K562 (cell line): Measurements from ENCODE around the gene SOWAHA. TPM values are rescaled to one million over a fixed set of nuclear protein-coding genes. Genes with fewer than 3 reads are reported as not detected.
A peak's percentile ranks its signal among the peaks of the same experiment; 100 is the strongest.

Experiments used
- ATAC-seq: fragments of 200-7000 bp; cut with Tn5 transposase; 3 replicates; pipeline ENCODE4 v1.9.1; 2020; ENCODE audit warnings: moderate library complexity
- BruUV-seq: library from RNA; stranded (reverse); fragments of 400-500 nt; replicated peaks from 2 replicates; lab custom pipeline; 2021; lab: Mats Ljungman, UMichigan
- CTCF ChIA-PET: fragments of 300-600 bp; formaldehyde crosslinking; extraction: SDS; loops from one replicate; lab custom pipeline; 2021; ENCODE audit warnings: low intra/inter-chr PET ratio; lab: Yijun Ruan, JAX
- POLR2A ChIA-PET: fragments of 300-600, 350-650 bp; sonication (Branson Sonifier 250); formaldehyde crosslinking; extraction: SDS; loops from one replicate; lab custom pipeline; 2021; ENCODE audit warnings: antibody characterized with exemption, inconsistent platforms; lab: Yijun Ruan, JAX
- DNase-seq, 4 experiments: peaks; one replicate each; pipeline versions ENCODE4 v3.0.0 to v3.0.0-alpha.2; 2011 to 2018; ENCODE audit warnings: low spot score in 3 of 4, mixed read lengths in 3 of 4; ENCODE audit errors: extremely low read depth in 1 of 4
- FAIRE-seq: peaks from 2 replicates; lab custom pipeline; 2011; peaks lifted over from hg19 to GRCh38; lab: Jason Lieb, UNC
- H2AFZ ChIP-seq: 2 replicates; pipeline ENCODE4 v1.6.0; 2011; ENCODE audit warnings: low read depth, low read length, control low read depth, inconsistent platforms
- H3K27ac ChIP-seq: fragments of 200-600 bp; 3 replicates; pipeline ENCODE4 v1.8.0; 2011; ENCODE audit warnings: low read depth, mild to moderate bottlenecking, control low read depth, inconsistent platforms, low read length, moderate library complexity, mixed read lengths; ENCODE audit errors: extremely low read depth
- H3K27me3 ChIP-seq, 2 experiments: fragments of 300-600 bp in 1 of 2; 2 replicates in 1 of 2; 3 replicates in 1 of 2; pipeline versions ENCODE4 v1.6.0 to v1.8.0; 2011; ENCODE audit warnings: inconsistent platforms in 2 of 2, low read length in 2 of 2, mild to moderate bottlenecking in 1 of 2, mixed read lengths in 1 of 2, moderate library complexity in 1 of 2; ENCODE audit not compliant: control insufficient read depth in 2 of 2, insufficient read depth in 2 of 2
- H3K36me3 ChIP-seq: fragments of 300-600 bp; 3 replicates; pipeline ENCODE4 v1.8.0; 2011; ENCODE audit warnings: mild to moderate bottlenecking, low read length, inconsistent platforms; ENCODE audit not compliant: control insufficient read depth, insufficient read depth
- H3K4me1 ChIP-seq, 2 experiments: fragments of 200-600 bp in 1 of 2; replicated peaks in 1 of 2; 2 replicates in 1 of 2; 3 replicates in 1 of 2; pipeline versions ENCODE4 v1.5.1 to v1.8.0; 2011; ENCODE audit warnings: inconsistent platforms in 2 of 2, low read length in 2 of 2, mild to moderate bottlenecking in 1 of 2, mixed read lengths in 1 of 2, moderate library complexity in 1 of 2; ENCODE audit not compliant: control insufficient read depth in 2 of 2, insufficient read depth in 2 of 2
- H3K4me2 ChIP-seq: 2 replicates; pipeline ENCODE4 v1.6.1; 2011; ENCODE audit warnings: low read length, control low read depth, inconsistent platforms, mixed read lengths; ENCODE audit not compliant: insufficient read depth
- H3K4me3 ChIP-seq: fragments of 200-600 bp; sonication (generic), shearing (Covaris generic); 2 replicates; pipeline ENCODE4 v1.5.1; 2016; ENCODE audit warnings: control low read depth, inconsistent platforms
- H3K79me2 ChIP-seq: fragments of 200-600 bp; 3 replicates; pipeline ENCODE4 v1.8.0; 2011; ENCODE audit warnings: low read length, inconsistent platforms; ENCODE audit not compliant: control insufficient read depth, insufficient read depth
- H3K9ac ChIP-seq, 2 experiments: 2 replicates each; pipeline versions ENCODE4 v1.6.0 to v1.6.1; 2011; ENCODE audit warnings: low read depth in 2 of 2, low read length in 2 of 2, control low read depth in 1 of 2, inconsistent platforms in 1 of 2, mild to moderate bottlenecking in 1 of 2, mixed read lengths in 1 of 2; ENCODE audit not compliant: insufficient read depth in 1 of 2
- H3K9me1 ChIP-seq: one replicate; pipeline ENCODE4 v1.6.0; 2011; ENCODE audit warnings: inconsistent platforms, mild to moderate bottlenecking, low read length, moderate library complexity; ENCODE audit not compliant: control insufficient read depth, insufficient read depth
- H3K9me3 ChIP-seq: replicated peaks from 2 replicates; pipeline ENCODE4 v1.5.1; 2011; ENCODE audit warnings: low read depth, low read length, inconsistent platforms; ENCODE audit not compliant: control insufficient read depth, insufficient read depth
- H4K20me1 ChIP-seq: replicated peaks from 2 replicates; pipeline ENCODE4 v1.6.1; 2011; ENCODE audit warnings: low read length, inconsistent platforms, mixed read lengths; ENCODE audit not compliant: control insufficient read depth, insufficient read depth
- MAFF ChIP-seq: IDR thresholded peaks from 2 replicates; pipeline ENCODE4 v1.6.1; 2012; ENCODE audit warnings: low read length, improper control_type of control experiment
- MEIS2 ChIP-seq: fragments of 450-650 bp; IDR thresholded peaks from 2 replicates; pipeline ENCODE4 v1.6.1; 2014; ENCODE audit warnings: mild to moderate bottlenecking; ENCODE audit not compliant: partially characterized antibody
- MTF1 ChIP-seq: fragments of 250-450 bp; sonication (Bioruptor Pico); IDR thresholded peaks from 2 replicates; pipeline ENCODE4 v1.9.0; 2021; ENCODE audit warnings: moderate library complexity, mild to moderate bottlenecking, inconsistent platforms, borderline replicate concordance
- NR1H2 ChIP-seq: sonication (generic); formaldehyde crosslinking; IDR thresholded peaks from 2 replicates; pipeline ENCODE4 v1.4.0; 2020; ENCODE audit warnings: mild to moderate bottlenecking, missing genetic modification reagents
- RAD21 ChIP-seq, 2 experiments: fragments of 250-450 bp in 1 of 2; fragments of 450-650 bp in 1 of 2; sonication (Bioruptor Pico) in 1 of 2; formaldehyde crosslinking in 1 of 2; IDR thresholded peaks in 1 of 2; conservative IDR thresholded peaks in 1 of 2; 2 replicates each; pipeline versions ENCODE4 v1.4.0 to v1.8.0; 2020 to 2022; ENCODE audit warnings: mild to moderate bottlenecking in 2 of 2, moderate library complexity in 1 of 2
- SAFB ChIP-seq: fragments of 200-400 bp; formaldehyde crosslinking; IDR thresholded peaks from 2 replicates; pipeline ENCODE4 v1.6.1; 2017; ENCODE audit warnings: low read depth, low read length, borderline replicate concordance
- WGBS: fragments of 100-300 bp; shearing (Covaris generic); methylation state at CpG from one replicate; pipeline ENCODE4 v1.1.6; 2016; ENCODE audit warnings: low coverage, mixed read lengths; ENCODE audit not compliant: insufficient coverage; ENCODE audit errors: missing lambda C conversion rate; 5-methylcytosine and 5-hydroxymethylcytosine counted together
- in situ Hi-C: fragments of 300-500 bp; cut with MboI; formaldehyde crosslinking; loops from 4 replicates; pipeline ENCODE4 v1.15.0; 2018; ENCODE audit warnings: inconsistent platforms, mixed read lengths
- intact Hi-C: fragments of 100-400 bp; cut with micrococcal nuclease; formaldehyde crosslinking; loops from 2 replicates; pipeline ENCODE4 v1.14.2; 2022
- polyA plus RNA-seq, 8 experiments: library from polyadenylated mRNA; depleted of rRNA in 4 of 8; stranded (reverse) in 5 of 8; unstranded in 3 of 8; fragments of >200 nt; fragmentation: Nextera tagmentation in 2 of 8; fragmentation: Illumina TruSeq in 1 of 8; extraction: Ambion mirVana in 2 of 8; extraction: Trizol in 1 of 8; gene quantifications; 2 replicates each; pipeline versions ENCODE4 v1.2.1 to v1.2.3, GENCODE V29; 2011 to 2014; ENCODE audit warnings: inconsistent platforms in 1 of 8, missing spikeins in 1 of 8
- total RNA-seq, 7 experiments: library from RNA; depleted of rRNA in 6 of 7; stranded (reverse); fragments of >200 nt in 6 of 7; fragmentation: Illumina TruSeq in 2 of 7; extraction: Trizol in 2 of 7; gene quantifications; 2 replicates each; pipeline versions ENCODE4 v1.2.1 to v1.2.3, GENCODE V29; 2011 to 2021; ENCODE audit warnings: low replicate concordance in 1 of 7
- TF ChIP-seq, protein P1 (sequence below), 2 experiments: fragments of 450-650 bp; formaldehyde crosslinking in 1 of 2; IDR thresholded peaks; 2 replicates each; pipeline versions ENCODE4 v1.4.0 to v1.6.1; 2014 to 2020; ENCODE audit warnings: mild to moderate bottlenecking in 2 of 2, borderline replicate concordance in 1 of 2, low read depth in 1 of 2
- TF ChIP-seq, protein P2 (sequence below): fragments of 450-650 bp; IDR thresholded peaks from 2 replicates; pipeline ENCODE4 v1.6.1; 2016
- TF ChIP-seq, protein P3 (sequence below), 3 experiments: IDR thresholded peaks in 2 of 3; conservative IDR thresholded peaks in 1 of 3; 2 replicates each; pipeline ENCODE4 v1.5.1; 2011 to 2012; ENCODE audit warnings: low read length in 3 of 3, mild to moderate bottlenecking in 3 of 3, control low read depth in 2 of 3, improper control_type of control experiment in 1 of 3, inconsistent platforms in 1 of 3, low read depth in 1 of 3, mixed read lengths in 1 of 3, moderate library complexity in 1 of 3; ENCODE audit not compliant: insufficient read depth in 2 of 3

The SOWAHA gene
- total and polyA plus RNA-seq, 9 of the 15 experiments (the other 6 are each of a cell fraction or from before 2014, with no cell fraction given): not detected

DNA sequence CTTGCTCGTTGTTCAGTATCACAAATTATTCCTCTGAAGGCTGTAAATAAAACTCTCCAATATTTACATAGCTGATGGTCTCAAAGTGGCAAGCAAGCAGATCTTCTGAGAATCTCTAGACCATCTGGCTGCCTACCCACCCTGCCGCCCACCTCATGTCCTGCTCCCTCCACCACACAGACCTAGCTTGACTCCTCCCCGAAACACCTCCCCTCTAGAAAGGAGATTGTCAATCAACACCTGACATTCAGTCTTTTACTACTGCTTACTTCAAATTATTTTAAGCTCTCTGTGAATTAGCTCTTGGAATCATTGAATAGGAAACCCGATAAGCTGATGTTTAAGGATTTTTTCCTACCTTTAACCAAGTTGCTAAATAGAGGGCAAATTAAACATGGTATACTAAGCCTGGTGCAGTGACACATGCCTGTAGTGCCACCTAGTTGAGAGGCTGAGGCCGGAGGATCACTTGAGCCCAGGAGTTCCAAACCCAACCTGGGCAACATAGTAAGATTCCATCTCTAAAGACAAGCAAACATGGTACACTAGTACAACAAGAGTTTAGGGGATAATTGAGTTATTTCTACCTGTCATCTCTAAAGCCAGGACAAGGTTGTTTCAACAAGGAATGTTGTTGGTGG lies 10.9 kb upstream of the SOWAHA start:
- CTCF ChIA-PET: no interaction called here
- Histone ChIP-seq H3K9me3 (no peaks in the 10 kb centered on the region; the same call in 1 of the 2 replicates), H3K9ac (no peak overlapping the region), H3K79me2 (no peaks in the 10 kb centered on the region), H3K4me3 (no peak overlapping the region), H3K27ac (no peak overlapping the region), H2AFZ (peak overlapping the region; percentile 71), H3K27me3 (no peaks in the 10 kb centered on the region), H3K36me3 (no peaks in the 10 kb centered on the region), H3K4me2 (no peak overlapping the region), H4K20me1 (no peaks in the 10 kb centered on the region), H3K4me1 (peaks cover 2 to 4% of the 10 kb centered on the region in 2 experiments; a peak in 3 of 5 replicates), H3K9me1 (no peaks in the 10 kb centered on the region)
- 63% methylated on average over 5 of the region's 5 CpGs for WGBS
- FAIRE-seq (peak; percentile 6), ATAC-seq (peak; percentile 73), DNase-seq (no peak)
- no TSS peak for BruUV-seq
- POLR2A ChIA-PET: interaction anchor here (1.2 to 2.3 kb wide), 8 partner anchors 9 to 28 kb away, joined by 3 to 7 read pairs (median 5); no protein-coding TSS in a partner anchor
- intact Hi-C loops: loop anchor here (5.0 kb wide), 1 partner anchor 45 kb away; no protein-coding TSS in a partner anchor
- in situ Hi-C loops: no loop called here
- no peak for TF ChIP-seq SAFB
- peak; percentile 31 to 65; a peak in 3 of 4 replicates for TF ChIP-seq RAD21 (CRISPR knock-in tag; conservative IDR thresholded peaks at IDR 0.05 in 1 of 2, IDR thresholded peaks at IDR 0.05 in 1 of 2)
- TF ChIP-seq, protein P1, sequence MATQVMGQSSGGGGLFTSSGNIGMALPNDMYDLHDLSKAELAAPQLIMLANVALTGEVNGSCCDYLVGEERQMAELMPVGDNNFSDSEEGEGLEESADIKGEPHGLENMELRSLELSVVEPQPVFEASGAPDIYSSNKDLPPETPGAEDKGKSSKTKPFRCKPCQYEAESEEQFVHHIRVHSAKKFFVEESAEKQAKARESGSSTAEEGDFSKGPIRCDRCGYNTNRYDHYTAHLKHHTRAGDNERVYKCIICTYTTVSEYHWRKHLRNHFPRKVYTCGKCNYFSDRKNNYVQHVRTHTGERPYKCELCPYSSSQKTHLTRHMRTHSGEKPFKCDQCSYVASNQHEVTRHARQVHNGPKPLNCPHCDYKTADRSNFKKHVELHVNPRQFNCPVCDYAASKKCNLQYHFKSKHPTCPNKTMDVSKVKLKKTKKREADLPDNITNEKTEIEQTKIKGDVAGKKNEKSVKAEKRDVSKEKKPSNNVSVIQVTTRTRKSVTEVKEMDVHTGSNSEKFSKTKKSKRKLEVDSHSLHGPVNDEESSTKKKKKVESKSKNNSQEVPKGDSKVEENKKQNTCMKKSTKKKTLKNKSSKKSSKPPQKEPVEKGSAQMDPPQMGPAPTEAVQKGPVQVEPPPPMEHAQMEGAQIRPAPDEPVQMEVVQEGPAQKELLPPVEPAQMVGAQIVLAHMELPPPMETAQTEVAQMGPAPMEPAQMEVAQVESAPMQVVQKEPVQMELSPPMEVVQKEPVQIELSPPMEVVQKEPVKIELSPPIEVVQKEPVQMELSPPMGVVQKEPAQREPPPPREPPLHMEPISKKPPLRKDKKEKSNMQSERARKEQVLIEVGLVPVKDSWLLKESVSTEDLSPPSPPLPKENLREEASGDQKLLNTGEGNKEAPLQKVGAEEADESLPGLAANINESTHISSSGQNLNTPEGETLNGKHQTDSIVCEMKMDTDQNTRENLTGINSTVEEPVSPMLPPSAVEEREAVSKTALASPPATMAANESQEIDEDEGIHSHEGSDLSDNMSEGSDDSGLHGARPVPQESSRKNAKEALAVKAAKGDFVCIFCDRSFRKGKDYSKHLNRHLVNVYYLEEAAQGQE (IDR thresholded peaks at IDR 0.05; ENCODE audit: borderline replicate concordance): peak; percentile 22; the same call in 1 of the 2 replicates
- TF ChIP-seq, protein P1 (CRISPR knock-in tag; IDR thresholded peaks at IDR 0.05; ENCODE audit: low read depth): no peak
- TF ChIP-seq MAFF: no peak
- no peak for TF ChIP-seq NR1H2 (CRISPR knock-in tag)
- TF ChIP-seq, protein P2, sequence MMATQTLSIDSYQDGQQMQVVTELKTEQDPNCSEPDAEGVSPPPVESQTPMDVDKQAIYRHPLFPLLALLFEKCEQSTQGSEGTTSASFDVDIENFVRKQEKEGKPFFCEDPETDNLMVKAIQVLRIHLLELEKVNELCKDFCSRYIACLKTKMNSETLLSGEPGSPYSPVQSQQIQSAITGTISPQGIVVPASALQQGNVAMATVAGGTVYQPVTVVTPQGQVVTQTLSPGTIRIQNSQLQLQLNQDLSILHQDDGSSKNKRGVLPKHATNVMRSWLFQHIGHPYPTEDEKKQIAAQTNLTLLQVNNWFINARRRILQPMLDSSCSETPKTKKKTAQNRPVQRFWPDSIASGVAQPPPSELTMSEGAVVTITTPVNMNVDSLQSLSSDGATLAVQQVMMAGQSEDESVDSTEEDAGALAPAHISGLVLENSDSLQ: peak; percentile 74
- no peak for TF ChIP-seq MTF1
- peak; percentile 62 for TF ChIP-seq MEIS2
- TF ChIP-seq, protein P3, sequence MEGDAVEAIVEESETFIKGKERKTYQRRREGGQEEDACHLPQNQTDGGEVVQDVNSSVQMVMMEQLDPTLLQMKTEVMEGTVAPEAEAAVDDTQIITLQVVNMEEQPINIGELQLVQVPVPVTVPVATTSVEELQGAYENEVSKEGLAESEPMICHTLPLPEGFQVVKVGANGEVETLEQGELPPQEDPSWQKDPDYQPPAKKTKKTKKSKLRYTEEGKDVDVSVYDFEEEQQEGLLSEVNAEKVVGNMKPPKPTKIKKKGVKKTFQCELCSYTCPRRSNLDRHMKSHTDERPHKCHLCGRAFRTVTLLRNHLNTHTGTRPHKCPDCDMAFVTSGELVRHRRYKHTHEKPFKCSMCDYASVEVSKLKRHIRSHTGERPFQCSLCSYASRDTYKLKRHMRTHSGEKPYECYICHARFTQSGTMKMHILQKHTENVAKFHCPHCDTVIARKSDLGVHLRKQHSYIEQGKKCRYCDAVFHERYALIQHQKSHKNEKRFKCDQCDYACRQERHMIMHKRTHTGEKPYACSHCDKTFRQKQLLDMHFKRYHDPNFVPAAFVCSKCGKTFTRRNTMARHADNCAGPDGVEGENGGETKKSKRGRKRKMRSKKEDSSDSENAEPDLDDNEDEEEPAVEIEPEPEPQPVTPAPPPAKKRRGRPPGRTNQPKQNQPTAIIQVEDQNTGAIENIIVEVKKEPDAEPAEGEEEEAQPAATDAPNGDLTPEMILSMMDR (IDR thresholded peaks at IDR 0.05 in 2 of 3, conservative IDR thresholded peaks at IDR 0.05 in 1 of 3; ENCODE audit: insufficient read depth in 2 of 3, low read depth in 1 of 3, low read length in 3 of 3): peak; percentile 15 to 35 (median 28); a peak in 3 of 6 replicates
